Liver (tissue), 9 donors: ENCODE results near the gene LRRN1. TPM values are rescaled to one million over a fixed set of nuclear protein-coding genes. Genes with fewer than 3 reads are reported as not detected.

ENCODE experiments used
- DNase-seq: peaks from one replicate; pipeline ENCODE4 v3.0.0-alpha.2; 2017; ENCODE audit warnings: low spot score
- H3K27ac ChIP-seq, 2 donors: one replicate each; pipeline ENCODE4 v1.7.0; 2013; ENCODE audit warnings: inconsistent platforms in 2 of 2, low read length in 2 of 2, control low read depth in 1 of 2, low read depth in 1 of 2, mild to moderate bottlenecking in 1 of 2
- H3K27me3 ChIP-seq, 4 donors: one replicate each; pipeline versions ENCODE4 v1.6.1 to v1.7.0; 2013; ENCODE audit warnings: low read length in 3 of 4, inconsistent platforms in 1 of 4, mild to moderate bottlenecking in 1 of 4, moderate library complexity in 1 of 4; ENCODE audit not compliant: control insufficient read depth in 4 of 4, insufficient read depth in 4 of 4
- H3K36me3 ChIP-seq, 4 donors: one replicate each; pipeline versions ENCODE4 v1.6.1 to v1.7.0; 2013; ENCODE audit warnings: low read length in 3 of 4, mild to moderate bottlenecking in 3 of 4, low read depth in 1 of 4, moderate library complexity in 1 of 4; ENCODE audit not compliant: control insufficient read depth in 4 of 4, insufficient read depth in 3 of 4
- H3K4me1 ChIP-seq, 4 donors: one replicate each; pipeline versions ENCODE4 v1.6.1 to v1.7.0; 2013; ENCODE audit warnings: low read length in 3 of 4, mild to moderate bottlenecking in 3 of 4, moderate library complexity in 1 of 4; ENCODE audit not compliant: control insufficient read depth in 4 of 4, insufficient read depth in 4 of 4
- H3K4me3 ChIP-seq, 3 donors: one replicate each; pipeline versions ENCODE4 v1.6.1 to v1.7.0; 2013; ENCODE audit warnings: low read length in 3 of 3, control low read depth in 1 of 3, low read depth in 1 of 3, mild to moderate bottlenecking in 1 of 3
- H3K9ac ChIP-seq, 2 donors: one replicate each; pipeline ENCODE4 v1.7.0; 2013; ENCODE audit warnings: low read length in 2 of 2, mild to moderate bottlenecking in 2 of 2, moderate library complexity in 2 of 2, control low read depth in 1 of 2, low read depth in 1 of 2
- H3K9me3 ChIP-seq, 4 donors: one replicate each; pipeline versions ENCODE4 v1.6.1 to v1.7.0; 2013; ENCODE audit warnings: low read length in 3 of 4; ENCODE audit not compliant: control insufficient read depth in 4 of 4
- EGR1 ChIP-seq, 2 donors: IDR thresholded peaks; 2 replicates each; pipeline ENCODE4 v1.6.1; 2016 to 2018; ENCODE audit warnings: antibody characterized with exemption in 2 of 2, low read depth in 2 of 2
- FOXA1 ChIP-seq: IDR thresholded peaks from 2 replicates; pipeline ENCODE4 v1.6.1; 2016; ENCODE audit warnings: antibody characterized with exemption
- FOXA2 ChIP-seq: IDR thresholded peaks from 2 replicates; pipeline ENCODE4 v1.6.1; 2016; ENCODE audit warnings: antibody characterized with exemption
- GABPA ChIP-seq, 2 donors: IDR thresholded peaks in 1 of 2; conservative IDR thresholded peaks in 1 of 2; 2 replicates each; pipeline ENCODE4 v1.6.1; 2016; ENCODE audit warnings: antibody characterized with exemption in 2 of 2, mild to moderate bottlenecking in 1 of 2, moderate library complexity in 1 of 2
- HNF4A ChIP-seq, 2 donors: conservative IDR thresholded peaks; 2 replicates each; pipeline ENCODE4 v1.6.1; 2016; ENCODE audit warnings: antibody characterized with exemption in 2 of 2, mild to moderate bottlenecking in 2 of 2
- HNF4G ChIP-seq: IDR thresholded peaks from 2 replicates; pipeline ENCODE4 v1.6.1; 2016; ENCODE audit warnings: antibody characterized with exemption
- JUND ChIP-seq, 2 donors: IDR thresholded peaks; 2 replicates each; pipeline ENCODE4 v1.6.1; 2016; ENCODE audit warnings: antibody characterized with exemption in 2 of 2
- NR2F2 ChIP-seq: IDR thresholded peaks from 2 replicates; pipeline ENCODE4 v1.6.1; 2016; ENCODE audit warnings: antibody characterized with exemption
- RXRA ChIP-seq, 2 donors: IDR thresholded peaks; 2 replicates each; pipeline ENCODE4 v1.6.1; 2017 to 2018; ENCODE audit warnings: antibody characterized with exemption in 2 of 2, mild to moderate bottlenecking in 1 of 2
- SP1 ChIP-seq: IDR thresholded peaks from 2 replicates; pipeline ENCODE4 v1.6.1; 2018; ENCODE audit warnings: antibody characterized with exemption, mild to moderate bottlenecking
- YY1 ChIP-seq: IDR thresholded peaks from 2 replicates; pipeline ENCODE4 v1.6.1; 2016; ENCODE audit warnings: antibody characterized with exemption, mild to moderate bottlenecking
- WGBS: extraction: QIAGEN DNeasy Blood & Tissue Kit; methylation state at CpG from one replicate; pipeline ENCODE4 v1.1.7; 2013; 5-methylcytosine and 5-hydroxymethylcytosine counted together
- polyA plus RNA-seq, 2 donors: library from polyadenylated mRNA; stranded (reverse) in 1 of 2; unstranded in 1 of 2; fragments of 200-250 nt in 1 of 2; fragments of >200 nt in 1 of 2; fragmentation: Nextera tagmentation in 1 of 2; extraction: Ambion mirVana in 1 of 2; gene quantifications; one replicate each; pipeline versions ENCODE4 v1.2.1 to v1.2.3, GENCODE V29; 2013 to 2015
- total RNA-seq, 2 donors: library from RNA; depleted of rRNA; stranded (reverse); fragments of >200 nt; gene quantifications; one replicate each; pipeline ENCODE4 v1.2.3, GENCODE V29; 2014
- TF ChIP-seq, protein P1 (sequence below): fragments of 150-350 bp; IDR thresholded peaks from 2 replicates; pipeline ENCODE4 v1.5.1; 2017; ENCODE audit warnings: improper control_type of control experiment, low read depth, low read length; ENCODE audit not compliant: missing input control
- TF ChIP-seq, protein P2 (sequence below): IDR thresholded peaks from 2 replicates; pipeline ENCODE4 v1.6.1; 2016; ENCODE audit warnings: antibody characterized with exemption, mild to moderate bottlenecking
- TF ChIP-seq, protein P3 (sequence below): IDR thresholded peaks from 2 replicates; pipeline ENCODE4 v1.6.1; 2016; ENCODE audit warnings: antibody characterized with exemption
- TF ChIP-seq, protein P4 (sequence below): IDR thresholded peaks from 2 replicates; pipeline ENCODE4 v1.6.1; 2016; ENCODE audit warnings: antibody characterized with exemption
- donor health status: healthy.
- donor health status: healthy.
- donor health status: healthy.
- donor health status: healthy.
- donor health status: healthy.

The LRRN1 gene
- total and polyA plus RNA-seq, 4 donors = 0.14 to 0.59 (median 0.27) TPM

DNA sequence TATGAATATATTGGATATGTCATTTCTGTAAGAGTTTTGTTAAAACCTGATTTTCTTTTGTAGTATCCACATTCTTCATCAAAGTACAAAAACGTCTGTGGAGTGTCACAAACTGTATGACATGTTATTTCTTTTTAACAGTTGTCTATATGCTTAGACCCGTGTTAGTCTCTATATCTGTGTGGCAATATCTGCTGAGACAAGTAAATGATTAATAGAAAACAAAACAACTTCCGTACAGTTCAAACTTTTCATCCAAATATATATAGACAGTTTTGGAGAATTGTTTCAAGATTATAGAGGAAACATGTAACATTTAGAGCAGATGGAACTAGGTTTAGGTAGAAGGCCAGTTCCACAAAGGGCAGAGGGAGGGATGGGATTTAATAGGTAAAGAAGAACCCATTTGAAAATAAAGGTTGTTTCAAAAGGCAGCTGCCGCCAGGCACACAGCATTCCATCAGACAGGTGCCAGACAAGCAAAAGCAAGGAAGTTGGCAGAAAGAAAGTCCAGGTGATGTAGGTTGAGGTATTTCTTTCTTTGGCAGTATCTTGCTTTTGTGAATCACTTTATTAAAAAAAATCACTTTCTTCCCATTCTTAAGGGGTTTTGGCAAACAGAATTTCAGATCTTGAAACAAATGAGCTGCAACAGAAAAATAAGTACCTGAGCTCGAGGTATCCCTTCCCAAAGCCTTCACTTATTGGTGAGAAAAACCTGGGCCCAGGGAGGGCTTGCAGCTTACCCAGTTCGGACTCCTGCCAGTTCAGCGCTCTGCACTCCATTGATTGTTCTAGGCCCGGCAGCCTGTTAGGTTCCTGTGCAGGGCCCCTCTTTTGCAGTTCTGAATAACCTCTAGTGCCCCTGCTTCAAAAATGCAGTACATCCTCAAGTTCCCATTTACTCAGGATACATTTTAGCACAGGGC is 49.0 kb downstream of the LRRN1 start:
- TF ChIP-seq, protein P1, sequence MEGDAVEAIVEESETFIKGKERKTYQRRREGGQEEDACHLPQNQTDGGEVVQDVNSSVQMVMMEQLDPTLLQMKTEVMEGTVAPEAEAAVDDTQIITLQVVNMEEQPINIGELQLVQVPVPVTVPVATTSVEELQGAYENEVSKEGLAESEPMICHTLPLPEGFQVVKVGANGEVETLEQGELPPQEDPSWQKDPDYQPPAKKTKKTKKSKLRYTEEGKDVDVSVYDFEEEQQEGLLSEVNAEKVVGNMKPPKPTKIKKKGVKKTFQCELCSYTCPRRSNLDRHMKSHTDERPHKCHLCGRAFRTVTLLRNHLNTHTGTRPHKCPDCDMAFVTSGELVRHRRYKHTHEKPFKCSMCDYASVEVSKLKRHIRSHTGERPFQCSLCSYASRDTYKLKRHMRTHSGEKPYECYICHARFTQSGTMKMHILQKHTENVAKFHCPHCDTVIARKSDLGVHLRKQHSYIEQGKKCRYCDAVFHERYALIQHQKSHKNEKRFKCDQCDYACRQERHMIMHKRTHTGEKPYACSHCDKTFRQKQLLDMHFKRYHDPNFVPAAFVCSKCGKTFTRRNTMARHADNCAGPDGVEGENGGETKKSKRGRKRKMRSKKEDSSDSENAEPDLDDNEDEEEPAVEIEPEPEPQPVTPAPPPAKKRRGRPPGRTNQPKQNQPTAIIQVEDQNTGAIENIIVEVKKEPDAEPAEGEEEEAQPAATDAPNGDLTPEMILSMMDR = no peak
- TF ChIP-seq, protein P2, sequence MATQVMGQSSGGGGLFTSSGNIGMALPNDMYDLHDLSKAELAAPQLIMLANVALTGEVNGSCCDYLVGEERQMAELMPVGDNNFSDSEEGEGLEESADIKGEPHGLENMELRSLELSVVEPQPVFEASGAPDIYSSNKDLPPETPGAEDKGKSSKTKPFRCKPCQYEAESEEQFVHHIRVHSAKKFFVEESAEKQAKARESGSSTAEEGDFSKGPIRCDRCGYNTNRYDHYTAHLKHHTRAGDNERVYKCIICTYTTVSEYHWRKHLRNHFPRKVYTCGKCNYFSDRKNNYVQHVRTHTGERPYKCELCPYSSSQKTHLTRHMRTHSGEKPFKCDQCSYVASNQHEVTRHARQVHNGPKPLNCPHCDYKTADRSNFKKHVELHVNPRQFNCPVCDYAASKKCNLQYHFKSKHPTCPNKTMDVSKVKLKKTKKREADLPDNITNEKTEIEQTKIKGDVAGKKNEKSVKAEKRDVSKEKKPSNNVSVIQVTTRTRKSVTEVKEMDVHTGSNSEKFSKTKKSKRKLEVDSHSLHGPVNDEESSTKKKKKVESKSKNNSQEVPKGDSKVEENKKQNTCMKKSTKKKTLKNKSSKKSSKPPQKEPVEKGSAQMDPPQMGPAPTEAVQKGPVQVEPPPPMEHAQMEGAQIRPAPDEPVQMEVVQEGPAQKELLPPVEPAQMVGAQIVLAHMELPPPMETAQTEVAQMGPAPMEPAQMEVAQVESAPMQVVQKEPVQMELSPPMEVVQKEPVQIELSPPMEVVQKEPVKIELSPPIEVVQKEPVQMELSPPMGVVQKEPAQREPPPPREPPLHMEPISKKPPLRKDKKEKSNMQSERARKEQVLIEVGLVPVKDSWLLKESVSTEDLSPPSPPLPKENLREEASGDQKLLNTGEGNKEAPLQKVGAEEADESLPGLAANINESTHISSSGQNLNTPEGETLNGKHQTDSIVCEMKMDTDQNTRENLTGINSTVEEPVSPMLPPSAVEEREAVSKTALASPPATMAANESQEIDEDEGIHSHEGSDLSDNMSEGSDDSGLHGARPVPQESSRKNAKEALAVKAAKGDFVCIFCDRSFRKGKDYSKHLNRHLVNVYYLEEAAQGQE = no peak
- TF ChIP-seq JUND (IDR thresholded peaks at IDR 0.05) (no peak), FOXA1 (no peak), HNF4A (conservative IDR thresholded peaks at IDR 0.05) (no peak), NR2F2 (no peak), RXRA (IDR thresholded peaks at IDR 0.05) (no peak), YY1 (no peak), EGR1 (IDR thresholded peaks at IDR 0.05; ENCODE audit: low read depth in 2 of 2) (no peak), SP1 (no peak), FOXA2 (no peak), GABPA (IDR thresholded peaks at IDR 0.05 in 1 of 2, conservative IDR thresholded peaks at IDR 0.05 in 1 of 2) (no peak), HNF4G (no peak)
- TF ChIP-seq, protein P3, sequence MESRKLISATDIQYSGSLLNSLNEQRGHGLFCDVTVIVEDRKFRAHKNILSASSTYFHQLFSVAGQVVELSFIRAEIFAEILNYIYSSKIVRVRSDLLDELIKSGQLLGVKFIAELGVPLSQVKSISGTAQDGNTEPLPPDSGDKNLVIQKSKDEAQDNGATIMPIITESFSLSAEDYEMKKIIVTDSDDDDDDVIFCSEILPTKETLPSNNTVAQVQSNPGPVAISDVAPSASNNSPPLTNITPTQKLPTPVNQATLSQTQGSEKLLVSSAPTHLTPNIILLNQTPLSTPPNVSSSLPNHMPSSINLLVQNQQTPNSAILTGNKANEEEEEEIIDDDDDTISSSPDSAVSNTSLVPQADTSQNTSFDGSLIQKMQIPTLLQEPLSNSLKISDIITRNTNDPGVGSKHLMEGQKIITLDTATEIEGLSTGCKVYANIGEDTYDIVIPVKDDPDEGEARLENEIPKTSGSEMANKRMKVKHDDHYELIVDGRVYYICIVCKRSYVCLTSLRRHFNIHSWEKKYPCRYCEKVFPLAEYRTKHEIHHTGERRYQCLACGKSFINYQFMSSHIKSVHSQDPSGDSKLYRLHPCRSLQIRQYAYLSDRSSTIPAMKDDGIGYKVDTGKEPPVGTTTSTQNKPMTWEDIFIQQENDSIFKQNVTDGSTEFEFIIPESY = no peak
- Histone ChIP-seq H3K9ac (no peak overlapping the region), H3K27ac (no peak overlapping the region), H3K4me1 (peaks cover 0 to 7% (median 4%) of the 10 kb centered on the region in 4 donors), H3K4me3 (peak overlapping the region in 1 of 3 donors; percentile 24), H3K36me3 (no peaks in the 10 kb centered on the region), H3K9me3 (no peaks in the 10 kb centered on the region), H3K27me3 (no peaks in the 10 kb centered on the region)
- WGBS = 54% methylated on average over 8 of the region's 8 CpGs
- no peak for DNase-seq

DNA sequence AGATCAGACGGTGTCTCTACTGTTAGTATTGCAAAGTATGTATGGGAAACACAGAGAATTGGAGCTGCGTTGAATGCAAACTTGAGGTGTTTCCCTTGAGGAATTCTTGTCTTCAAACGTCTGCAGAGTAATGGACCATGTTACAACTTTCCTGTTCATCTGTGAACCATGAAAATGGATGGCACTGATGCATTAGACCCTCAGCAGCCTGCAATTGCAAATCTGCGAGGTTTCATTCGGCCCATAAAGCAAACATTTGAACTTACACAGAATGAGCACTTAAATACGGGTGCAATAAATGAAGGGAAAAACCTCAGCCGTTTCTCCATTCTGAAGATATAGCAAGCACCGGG is 49.7 kb downstream of the LRRN1 start:
- Histone ChIP-seq H3K4me3 (no peak overlapping the region), H3K9me3 (no peaks in the 10 kb centered on the region), H3K9ac (no peak overlapping the region), H3K36me3 (no peaks in the 10 kb centered on the region), H3K27ac (no peak overlapping the region), H3K27me3 (no peaks in the 10 kb centered on the region), H3K4me1 (peaks cover 0 to 7% (median 4%) of the 10 kb centered on the region in 4 donors)
- no peak for DNase-seq
- 87% methylated on average over 8 of the region's 8 CpGs for WGBS
- no peak for TF ChIP-seq JUND (IDR thresholded peaks at IDR 0.05)
- TF ChIP-seq, protein P1 = no peak
- TF ChIP-seq, protein P2 = no peak
- no peak for TF ChIP-seq HNF4A (conservative IDR thresholded peaks at IDR 0.05)
- TF ChIP-seq, protein P4, sequence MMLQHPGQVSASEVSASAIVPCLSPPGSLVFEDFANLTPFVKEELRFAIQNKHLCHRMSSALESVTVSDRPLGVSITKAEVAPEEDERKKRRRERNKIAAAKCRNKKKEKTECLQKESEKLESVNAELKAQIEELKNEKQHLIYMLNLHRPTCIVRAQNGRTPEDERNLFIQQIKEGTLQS = no peak
- no peak for TF ChIP-seq FOXA2
